ENCODE results near the gene AHDC1.
A peak's percentile ranks its signal among the peaks of the same experiment; 100 is the strongest.

The AHDC1 gene

DNA sequence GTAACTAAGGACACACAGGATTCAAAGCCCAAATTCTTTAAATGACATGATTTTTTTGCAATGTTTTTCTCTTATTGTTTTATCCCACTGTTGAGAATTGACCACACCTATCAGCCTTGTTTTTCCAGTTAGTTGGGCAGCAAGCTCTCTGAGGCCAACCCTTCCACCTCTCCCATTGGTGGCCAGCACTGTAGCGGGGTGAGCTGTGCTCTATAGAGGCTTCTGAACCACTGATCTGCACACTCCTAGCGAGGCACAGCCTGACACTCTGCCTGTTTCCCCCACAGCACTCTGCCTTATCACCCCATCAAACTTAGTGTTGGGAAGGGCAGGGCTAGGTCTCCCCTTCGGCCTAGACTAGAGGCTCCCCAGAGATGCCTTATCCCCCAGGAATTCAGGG, 19.5 kb downstream of the AHDC1 start:
- DNase-seq (ENCODE audit: low spot score) = no peak

DNA sequence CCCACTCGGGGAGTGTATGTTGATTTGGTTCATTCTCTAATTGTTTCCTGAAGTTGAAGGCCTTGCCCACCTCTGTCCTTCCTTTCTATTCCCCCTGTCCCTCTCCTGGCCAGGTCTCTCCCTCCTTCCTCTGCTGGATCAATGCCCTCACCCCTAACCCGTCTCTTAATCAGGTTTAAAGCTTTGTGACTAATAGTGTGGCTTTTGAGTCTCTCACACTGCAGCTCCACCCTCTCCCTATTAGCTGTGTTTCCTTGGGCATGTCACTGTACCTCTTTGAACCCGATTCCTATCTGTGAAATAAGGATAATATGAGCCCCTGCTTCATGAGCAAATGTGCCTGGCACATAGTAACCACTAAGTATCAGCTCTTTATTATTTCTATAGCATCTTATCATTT, 20.5 kb downstream of the AHDC1 start:
- no peak for DNase-seq (ENCODE audit: low spot score)

DNA sequence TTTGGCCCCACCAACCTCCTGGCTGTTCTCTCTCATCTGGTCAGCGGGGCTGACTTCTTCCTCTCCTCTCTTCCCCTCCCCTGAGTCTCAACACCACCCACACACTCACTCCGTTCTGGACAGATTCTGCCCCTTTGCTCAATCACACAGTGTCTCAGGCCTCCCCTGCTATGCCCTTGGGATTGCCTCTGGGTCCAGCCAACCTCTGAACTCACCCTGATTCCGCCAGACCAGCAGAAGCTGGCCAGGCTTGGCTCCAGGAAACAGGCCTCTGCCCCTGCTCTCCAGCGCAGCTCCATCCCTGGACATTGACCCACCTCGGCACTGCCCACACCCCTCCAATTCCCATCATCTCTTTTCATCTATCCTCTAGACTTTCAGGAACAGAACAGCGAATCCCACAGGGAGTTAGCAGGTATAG, 22.1 kb downstream of the AHDC1 start:
- no peak for DNase-seq (ENCODE audit: low spot score)

DNA sequence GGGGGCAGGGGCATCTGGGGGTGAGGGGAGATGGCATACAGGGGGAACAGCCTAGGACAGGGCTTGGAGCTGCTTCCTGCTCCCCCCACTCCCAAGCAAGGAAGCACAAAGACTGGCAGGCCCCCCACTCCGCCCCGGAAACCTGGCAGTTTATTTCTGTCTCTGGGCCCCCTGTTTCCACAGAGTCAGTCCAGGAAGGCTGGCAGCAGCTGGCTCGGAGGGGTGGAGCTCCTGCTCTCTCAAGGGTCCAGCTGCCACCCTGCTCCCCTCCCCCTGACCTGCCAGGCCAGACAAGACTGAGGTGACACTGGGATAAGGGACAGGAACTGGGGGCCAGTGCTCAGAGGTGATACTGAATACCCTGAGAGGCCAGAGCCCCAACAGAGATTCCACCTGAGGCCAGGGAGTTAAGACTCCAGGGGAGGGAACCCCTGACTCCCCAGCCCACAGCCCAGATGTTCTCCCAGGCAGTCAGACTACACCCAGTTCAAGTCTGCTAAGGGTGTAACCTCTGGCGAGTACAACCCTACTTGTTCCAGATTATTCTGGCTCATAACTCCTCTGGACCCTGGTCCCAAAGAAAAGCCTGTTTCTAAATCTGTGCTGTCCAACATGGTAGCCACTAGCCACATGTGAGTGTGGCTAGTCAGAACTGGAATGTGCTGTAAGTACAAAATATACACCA, 26.3 kb downstream of the AHDC1 start:
- DNase-seq (ENCODE audit: low spot score) = no peak

DNA sequence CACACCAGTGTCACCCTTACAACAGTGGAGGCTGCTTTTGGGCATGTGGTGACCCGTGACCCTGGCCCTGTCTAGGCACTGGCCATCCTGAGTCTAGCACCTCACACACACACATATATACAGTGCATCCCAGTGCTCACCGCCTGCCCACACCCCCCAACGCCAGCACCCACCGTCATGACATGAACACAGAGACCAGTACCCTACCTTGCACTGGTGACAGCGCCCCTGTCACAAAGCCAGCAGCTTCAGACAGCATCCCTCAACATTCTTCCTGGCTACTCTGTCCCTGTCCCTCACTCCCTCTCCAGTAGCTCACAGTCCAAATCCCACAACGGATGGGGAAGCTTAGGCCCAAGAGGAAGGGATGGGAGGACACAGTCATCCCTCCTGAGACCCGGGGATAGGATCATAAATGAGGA, 27.1 kb downstream of the AHDC1 start:
- no peak for DNase-seq (ENCODE audit: low spot score)

DNA sequence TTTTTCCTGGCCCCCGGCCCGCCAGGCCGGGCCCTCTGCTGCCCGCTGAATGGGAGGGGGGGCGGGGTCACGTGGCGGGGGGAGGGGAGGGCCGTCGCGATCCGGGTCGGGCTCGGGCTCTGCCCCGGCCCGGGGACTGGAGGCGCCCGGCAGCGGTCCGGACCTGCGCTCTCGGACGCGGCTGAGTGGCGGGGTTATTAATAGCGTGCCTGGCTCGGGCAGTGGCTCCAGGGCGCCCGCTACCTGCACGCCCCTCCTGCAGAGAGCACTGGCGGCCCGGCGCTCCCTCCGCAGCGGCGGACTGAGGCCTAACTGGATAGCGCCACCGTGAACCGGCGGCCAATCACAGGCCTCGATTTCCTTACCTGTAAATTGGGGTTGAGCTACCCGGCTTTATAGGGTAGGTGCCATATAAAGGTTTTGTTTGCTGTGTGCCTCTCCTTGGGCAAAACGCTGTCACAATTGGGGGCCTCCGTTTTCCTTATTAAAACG, 28.1 kb downstream of the AHDC1 start:
- DNase-seq (ENCODE audit: low spot score) = peak; percentile 79

DNA sequence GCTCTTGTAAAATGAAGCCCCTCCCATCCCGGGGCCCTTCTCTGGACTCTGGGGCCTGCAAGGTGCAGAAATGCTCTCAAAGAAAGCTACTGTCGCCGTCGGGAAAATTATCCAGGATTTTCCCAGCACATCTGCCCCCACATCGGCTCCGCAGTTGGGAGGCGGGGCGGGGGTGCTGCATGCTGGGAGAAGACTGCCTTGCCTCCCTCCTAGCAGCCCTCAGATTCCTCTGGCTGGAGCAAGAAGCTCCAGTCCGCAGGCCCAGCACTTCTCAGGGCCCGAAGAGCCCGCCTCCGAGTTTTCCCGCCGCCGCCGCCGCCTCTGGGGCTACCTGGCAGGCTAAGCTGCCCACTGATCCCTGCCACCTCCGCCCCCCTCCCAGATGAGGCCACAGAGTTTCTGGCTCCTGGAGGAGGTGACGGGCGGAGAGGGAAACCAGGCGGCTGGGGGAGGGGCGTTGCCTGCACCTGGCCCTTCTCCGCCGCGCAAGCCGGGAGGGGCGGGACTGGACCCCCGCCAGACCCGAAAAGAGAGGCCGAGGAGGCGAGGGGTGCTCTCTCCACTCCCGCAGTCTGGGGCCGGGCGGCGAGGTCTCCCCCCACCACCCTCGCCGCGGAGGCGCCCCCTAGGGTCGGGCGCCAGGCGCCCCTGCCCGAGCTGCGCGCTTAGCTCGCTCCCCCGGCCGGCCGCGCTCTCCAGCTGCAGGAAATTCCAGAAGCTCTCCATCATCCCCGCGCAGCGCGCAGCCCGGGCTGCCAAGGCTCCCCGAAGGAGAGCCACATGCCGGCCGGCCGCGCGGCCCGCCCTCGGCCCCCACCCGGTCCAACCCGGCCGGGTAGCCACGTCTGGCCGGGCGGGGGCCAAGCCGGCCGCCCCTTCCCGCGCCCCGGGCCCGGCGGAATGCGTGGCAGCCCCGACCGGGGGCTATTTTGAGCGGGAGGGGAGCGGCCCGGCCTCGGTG, 28.8 kb downstream of the AHDC1 start:
- peak; percentile 87 for DNase-seq (ENCODE audit: low spot score)

DNA sequence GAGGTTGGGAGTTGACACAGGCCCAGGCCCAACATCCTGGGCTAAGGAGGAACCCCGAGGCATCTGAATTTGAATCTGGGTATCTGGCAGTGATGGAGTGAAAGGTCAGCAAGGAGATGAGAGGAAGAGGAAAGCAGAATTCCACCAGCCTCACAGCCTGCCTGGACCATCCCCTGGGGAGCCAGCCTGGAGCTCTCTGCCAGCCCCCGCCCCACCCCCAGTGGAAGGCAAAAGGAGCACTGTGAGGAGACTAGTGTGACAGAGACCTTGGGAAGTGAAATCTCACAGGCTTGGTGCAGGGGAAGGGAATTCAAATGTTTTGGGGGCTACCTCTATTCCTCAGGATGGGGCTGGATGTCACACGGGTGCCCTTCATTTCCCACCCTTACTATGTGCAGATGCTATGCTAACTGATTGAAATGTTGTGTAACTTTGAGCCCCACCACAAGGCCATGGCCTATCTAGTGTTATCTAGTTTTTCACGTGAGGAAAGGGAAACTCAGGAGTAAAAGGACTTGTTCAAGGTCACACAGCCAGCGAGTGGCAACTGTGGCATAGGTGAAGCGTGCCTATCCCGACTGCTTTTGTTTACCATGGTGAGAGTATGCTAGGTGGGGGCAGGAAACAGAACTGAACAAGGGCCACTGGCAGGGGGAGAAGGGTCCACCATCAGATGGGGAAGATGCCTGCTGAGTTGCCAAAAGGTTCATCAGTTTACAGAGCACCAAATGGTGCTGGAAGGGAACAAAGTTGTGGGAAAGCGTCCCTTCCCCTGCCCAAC, 29.8 kb downstream of the AHDC1 start:
- DNase-seq (ENCODE audit: low spot score) = no peak

DNA sequence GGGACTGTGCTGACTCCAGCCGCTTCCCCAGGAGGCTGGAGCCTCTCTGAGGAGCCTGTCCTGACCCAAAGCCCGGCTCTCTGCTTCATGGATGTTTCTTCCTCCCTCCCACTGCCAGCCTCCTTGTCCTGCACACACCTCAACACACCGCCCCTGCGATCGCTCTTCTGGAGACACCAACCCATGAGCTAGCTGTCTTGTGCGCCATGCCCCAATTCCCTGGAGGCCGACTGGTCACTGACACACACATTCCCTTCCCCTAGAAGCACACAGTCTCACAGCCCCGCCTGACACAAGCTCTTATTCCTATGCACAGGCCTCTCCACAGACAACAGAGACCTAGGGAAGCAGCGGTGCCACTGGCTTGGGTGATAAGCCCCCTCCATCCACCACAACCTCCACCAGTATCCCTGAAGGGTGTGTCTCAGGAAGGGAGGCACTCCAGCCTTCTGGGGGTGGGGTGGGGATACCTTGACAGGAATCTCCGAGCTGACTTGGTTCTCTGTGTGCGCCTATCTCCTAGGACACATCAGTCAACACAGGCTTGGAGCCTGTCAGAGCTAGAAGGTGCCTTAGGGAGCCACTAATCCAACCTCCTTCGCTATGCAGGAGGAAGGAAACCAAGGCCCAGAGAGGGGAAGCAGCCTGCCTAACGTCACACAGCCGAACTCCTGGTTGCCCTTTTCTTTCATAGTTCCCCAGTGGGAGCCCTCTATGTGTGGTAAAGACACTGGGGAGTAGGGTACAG, 31.1 kb downstream of the AHDC1 start:
- peak; percentile 74 for DNase-seq (ENCODE audit: low spot score)

DNA sequence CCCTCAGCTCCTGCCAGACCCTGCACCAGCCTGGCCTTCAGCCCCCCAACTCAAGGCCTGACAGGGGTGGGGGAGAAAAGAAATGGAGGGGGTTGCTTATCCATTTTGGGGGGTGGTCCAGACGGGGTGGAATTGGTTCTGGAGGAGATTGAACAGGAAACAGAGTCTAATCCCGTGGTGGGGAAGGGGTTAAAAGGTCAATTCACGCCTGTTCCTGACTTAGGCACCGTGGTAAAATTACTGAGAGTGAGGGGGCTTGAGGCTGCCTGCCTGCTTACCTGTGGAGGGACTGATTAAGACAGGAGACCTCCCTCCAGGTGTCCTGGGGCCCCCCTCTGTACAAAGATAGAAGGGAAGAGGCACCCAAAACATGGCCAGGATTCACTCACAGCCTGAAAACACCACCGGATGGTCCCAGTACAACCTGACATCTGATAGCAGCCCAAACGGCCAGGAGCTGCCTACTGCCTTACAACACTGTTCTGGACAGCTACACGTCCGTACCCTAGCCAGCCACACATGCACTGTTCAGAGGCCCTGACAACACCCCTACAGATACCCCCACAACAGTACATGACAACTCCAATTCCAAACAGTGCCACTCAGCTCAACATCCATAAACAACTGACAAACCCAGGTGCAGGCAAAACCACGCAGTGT, 31.8 kb downstream of the AHDC1 start:
- DNase-seq (ENCODE audit: low spot score) = peak; percentile 70

DNA sequence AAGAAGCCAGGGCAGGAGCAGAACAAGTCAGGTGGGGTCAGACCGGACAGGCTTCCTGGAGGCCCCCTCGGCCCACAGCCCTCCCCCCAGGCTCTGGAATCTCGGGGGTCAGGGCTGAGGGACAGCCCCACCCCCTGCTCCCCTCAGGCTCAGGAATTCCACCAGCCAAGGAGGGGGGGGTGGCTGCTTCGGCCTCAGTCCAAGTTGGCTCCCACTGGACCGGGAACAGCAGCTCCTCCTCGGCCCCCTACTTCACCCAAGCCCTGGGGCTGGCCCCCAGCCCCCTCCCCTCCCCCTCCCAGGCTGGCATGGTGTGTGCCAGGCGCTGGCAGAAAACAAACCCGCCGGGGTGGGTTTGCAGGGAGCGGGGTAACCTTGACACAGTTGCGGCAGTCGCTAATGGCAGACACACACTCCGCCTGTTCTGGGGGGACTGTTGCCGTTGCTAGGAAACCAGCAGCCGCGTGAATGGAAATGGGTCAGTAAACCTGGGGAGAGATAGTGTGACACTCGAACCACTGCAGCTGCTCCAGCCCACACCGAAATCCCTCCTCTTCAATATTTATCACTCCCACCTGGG, 32.4 kb downstream of the AHDC1 start:
- DNase-seq (ENCODE audit: low spot score) = peak; percentile 72

DNA sequence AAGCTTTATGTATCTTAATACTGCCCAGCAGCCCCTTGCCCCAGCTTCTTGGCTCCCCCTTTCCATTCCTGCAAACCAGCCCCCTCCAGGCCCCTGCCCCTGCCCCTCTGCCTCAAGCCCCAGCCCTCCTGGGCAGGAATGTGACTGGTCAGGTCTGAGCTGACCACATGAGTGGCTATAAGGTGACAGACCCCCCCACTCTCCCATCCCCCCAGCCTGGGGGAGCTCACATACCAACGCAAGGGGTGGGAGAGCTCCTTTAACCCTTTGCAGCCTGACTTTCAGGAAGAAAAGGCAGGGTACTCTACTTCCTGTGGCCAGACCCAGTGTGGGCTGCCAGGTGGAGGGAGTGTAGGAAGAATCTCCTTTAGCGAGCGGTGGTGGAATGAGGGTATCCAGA, 33.2 kb downstream of the AHDC1 start:
- peak; percentile 84 for DNase-seq (ENCODE audit: low spot score)

DNA sequence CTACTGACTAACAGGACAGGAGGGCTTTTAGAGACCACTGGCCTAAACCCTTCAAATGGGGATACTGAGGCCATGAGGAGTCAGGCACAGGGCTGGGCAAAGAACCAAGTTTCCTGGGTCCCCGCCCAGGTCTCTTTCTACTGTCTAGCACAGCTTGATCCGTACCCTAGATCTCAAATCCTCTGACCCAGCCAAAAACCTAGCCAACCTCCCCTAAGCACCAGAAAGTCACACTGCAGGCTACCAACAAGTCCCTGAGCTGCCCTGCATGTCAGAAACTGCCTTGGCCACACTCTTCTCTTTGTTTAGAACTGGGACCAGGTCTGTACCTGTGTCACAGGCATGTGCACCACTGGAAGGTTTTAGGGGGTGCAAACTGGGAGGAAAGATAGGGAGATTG, 33.6 kb downstream of the AHDC1 start:
- peak; percentile 60 for DNase-seq (ENCODE audit: low spot score)

DNA sequence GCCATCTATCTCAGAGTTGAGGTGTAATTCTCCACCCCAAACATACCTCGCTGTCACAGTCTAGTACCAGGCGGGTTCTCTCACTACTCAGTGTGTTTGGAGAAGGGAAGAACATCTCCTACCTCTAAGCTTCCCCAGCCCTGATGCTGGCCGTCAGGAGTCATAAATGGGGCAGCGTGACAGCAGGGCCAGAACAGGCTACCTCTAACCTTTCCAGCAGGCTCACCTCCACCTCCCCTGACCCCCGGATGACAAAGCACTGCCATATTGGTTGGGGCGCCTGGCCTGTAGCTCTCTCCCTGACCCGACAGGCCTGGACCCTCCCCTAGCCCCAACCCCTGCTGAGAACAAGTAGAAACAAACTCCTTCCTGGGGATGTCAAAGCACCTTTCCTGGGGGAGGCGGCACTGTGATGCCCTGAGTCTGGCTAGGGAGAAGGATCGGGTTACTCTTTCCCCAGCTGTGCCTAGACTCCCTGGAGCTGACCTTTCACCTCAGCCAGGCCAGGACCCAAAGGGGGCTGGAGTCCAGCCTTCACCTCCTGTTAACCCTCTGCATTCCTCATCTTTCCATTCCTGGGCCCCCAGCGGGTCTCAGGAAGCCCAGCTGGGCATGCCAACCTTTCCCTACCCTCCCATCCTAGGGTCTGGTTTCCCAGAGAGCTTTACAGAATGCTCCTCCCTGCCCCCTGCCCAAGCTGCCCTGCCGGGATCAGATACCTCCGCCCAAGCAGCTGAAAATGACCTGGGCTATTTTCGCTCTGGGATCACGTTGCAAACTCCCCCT, 34.2 kb downstream of the AHDC1 start:
- peak; percentile 77 for DNase-seq (ENCODE audit: low spot score)

DNA sequence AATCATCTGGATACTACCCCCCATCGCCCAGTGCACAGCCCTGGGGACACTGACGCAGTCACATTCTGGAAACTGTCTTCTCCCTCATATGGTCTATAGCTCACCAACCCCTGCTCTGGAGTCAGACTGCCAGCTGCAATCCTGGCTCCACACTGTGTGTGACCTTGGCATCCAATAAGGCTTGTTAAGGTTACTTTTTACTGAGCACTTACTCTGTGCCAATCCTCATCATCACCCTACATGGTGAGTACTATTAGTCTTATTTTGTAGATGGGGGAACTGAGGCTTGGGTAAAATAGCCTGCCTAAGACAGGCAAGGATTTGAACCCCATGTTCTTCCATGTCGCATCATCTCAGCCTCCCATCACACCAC, 34.9 kb downstream of the AHDC1 start:
- no peak for DNase-seq (ENCODE audit: low spot score)

DNA sequence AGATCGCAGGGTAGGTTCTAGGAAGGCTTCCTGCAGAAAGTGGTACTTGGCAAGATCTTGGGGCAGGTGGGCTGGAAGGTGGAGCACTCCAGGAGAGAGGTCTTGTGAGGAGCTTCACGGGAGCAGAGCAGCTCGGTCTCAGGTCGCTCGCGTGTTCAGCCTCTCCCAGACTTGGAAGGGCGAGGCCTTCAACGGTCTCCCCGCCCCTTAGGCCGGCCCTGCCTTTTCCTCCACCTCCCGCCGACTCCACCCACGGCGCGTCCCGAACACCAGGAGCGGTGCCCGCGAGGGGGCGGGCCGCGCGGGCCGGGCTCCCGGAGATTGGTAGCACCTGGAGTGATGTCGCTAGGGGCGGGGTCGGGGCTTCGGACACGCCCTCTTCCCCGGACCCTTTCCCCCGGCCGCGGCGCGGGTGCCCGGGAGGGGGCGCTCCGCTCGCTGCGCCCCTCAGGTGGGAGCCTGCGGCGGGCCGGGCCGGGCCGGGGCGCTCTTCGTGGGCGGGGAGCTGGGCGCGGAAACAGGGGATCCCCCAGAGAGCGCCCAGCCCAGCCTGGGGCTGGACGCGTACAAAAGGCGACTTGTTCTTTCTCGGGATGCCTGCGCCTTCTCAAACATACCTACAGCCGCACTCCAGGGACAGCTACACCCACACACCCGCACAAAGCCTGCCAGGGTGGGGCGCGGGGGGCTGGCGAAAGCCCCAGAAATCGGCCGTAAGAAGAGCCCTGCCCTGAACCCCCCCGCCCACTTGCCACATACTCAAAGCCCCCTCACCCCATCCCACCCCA, 35.5 kb downstream of the AHDC1 start:
- DNase-seq (ENCODE audit: low spot score) = peak; percentile 96

DNA sequence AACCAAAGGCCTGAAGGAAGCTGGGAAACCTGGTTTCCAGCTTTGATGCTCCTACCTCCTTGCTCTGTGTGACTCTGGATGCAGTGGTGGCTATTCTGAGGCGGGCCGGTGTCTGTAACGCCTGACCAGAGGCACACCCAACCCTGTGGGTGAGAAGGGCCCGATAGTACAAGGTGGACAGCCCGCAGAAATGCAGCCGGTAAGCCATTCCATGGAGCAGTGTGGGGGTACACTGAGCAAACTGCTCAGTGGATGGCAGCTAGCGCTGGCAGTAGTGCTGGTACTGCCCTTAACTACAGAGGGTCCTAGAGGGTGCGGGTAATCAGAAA, 36.0 kb downstream of the AHDC1 start:
- no peak for DNase-seq (ENCODE audit: low spot score)

DNA sequence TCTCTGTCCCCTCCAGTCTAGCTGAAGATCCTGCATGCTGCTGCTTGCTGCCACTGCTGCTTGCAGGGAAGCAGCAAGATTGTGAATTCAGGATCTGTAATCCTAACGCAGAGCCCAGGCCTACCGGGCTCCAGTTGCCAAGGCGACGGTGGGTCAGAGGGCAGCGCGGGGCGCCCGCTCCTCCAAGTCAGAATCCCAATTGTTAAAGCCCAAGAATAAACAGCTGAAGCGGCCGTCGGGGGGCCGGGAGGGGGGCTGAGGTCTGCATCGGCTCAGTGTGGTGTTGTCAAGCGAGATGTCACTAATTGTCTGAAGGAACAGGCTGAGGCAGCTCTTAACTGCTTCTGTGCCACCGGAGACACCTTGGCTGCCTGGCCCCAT, 36.8 kb downstream of the AHDC1 start:
- peak; percentile 93 for DNase-seq (ENCODE audit: low spot score)

DNA sequence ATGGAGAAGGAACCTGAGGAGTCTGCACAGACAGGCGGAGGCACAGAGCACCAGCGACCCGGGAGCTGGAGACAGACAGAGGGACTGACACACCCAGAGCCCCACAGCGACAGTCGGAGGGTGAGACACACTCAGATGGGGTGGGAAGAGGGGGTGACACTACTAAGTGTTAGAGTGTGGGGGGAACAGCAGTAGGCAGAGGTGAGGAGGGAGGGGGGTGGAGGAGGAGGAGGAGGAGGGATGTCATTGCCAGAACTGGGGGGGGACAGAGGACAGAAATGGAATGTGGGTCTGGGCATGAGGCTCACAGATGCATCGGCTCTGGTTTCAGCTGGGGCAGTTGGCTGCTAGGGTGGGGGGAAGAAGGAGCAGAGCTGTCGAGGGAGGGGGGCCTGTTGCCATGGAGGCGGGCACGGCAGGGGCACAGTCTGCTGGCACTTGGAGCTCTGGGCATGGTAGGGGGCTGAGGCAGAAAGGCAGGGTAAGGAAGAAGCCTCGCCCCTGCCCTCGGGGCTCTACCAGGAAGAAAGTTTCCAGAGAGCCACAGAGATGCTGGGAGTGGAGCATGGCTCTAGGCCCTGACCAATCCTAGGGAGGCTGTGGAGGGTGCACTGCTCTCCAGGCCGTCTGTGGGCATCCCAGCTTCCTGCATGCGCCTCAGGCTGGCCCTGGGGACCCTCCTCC, 37.3 kb downstream of the AHDC1 start:
- no peak for DNase-seq (ENCODE audit: low spot score)
